HEK293 (cell line): ENCODE results near the gene RFLNA.
A peak's percentile ranks its signal among the peaks of the same experiment; 100 is the strongest.
"Not testable (repeated sequence)": the region's sequence is repeated elsewhere in the genome, so short reads cannot be mapped to it uniquely, and the experiment has no call there.

Experiments
- CTCF ChIA-PET: fragments of 350-600 bp; formaldehyde crosslinking; extraction: SDS; loops from one replicate; lab custom pipeline; 2021; ENCODE audit warnings: antibody characterized with exemption; lab: Yijun Ruan, JAX
- POLR2A ChIA-PET: fragments of 300-600 bp; formaldehyde crosslinking; extraction: SDS; loops from one replicate; lab custom pipeline; 2020; ENCODE audit warnings: antibody characterized with exemption, inconsistent platforms; lab: Yijun Ruan, JAX
- H3K27ac ChIP-seq: fragments of 200-500 bp; sonication (Bioruptor generic); 2 replicates; pipeline ENCODE4 v1.5.1; 2014; ENCODE audit warnings: low read depth, low read length, control low read depth, inconsistent platforms; ENCODE audit errors: extremely low read depth
- H3K36me3 ChIP-seq, 2 experiments: fragments of 200-500 bp in 1 of 2; sonication (Bioruptor generic) in 1 of 2; 1 replicate in 1 of 2; 2 replicates in 1 of 2; pipeline ENCODE4 v1.5.1; 2014 to 2017; ENCODE audit warnings: inconsistent platforms in 2 of 2, low read length in 2 of 2; ENCODE audit not compliant: control insufficient read depth in 2 of 2, insufficient read depth in 1 of 2
- H3K4me1 ChIP-seq: fragments of 200-500 bp; sonication (Bioruptor generic); 2 replicates; pipeline ENCODE4 v1.5.1; 2014; ENCODE audit warnings: mild to moderate bottlenecking, low read length, inconsistent platforms; ENCODE audit not compliant: control insufficient read depth, insufficient read depth
- H3K4me3 ChIP-seq: 2 replicates; pipeline ENCODE4 v1.5.1; 2011; ENCODE audit warnings: low read depth, mild to moderate bottlenecking, control low read depth, low read length, moderate library complexity
- H3K9me3 ChIP-seq: fragments of 200-500 bp; sonication (Bioruptor generic); 2 replicates; pipeline ENCODE4 v1.5.1; 2014; ENCODE audit warnings: low read depth, low read length, inconsistent platforms; ENCODE audit not compliant: control insufficient read depth, insufficient read depth
- ATF2 ChIP-seq: fragments of 450-650 bp; formaldehyde crosslinking; IDR thresholded peaks from 2 replicates; pipeline ENCODE4 v1.5.1; 2016; ENCODE audit warnings: missing biosample characterization, missing genetic modification characterization, low read depth
- GLI4 ChIP-seq: fragments of 450-650 bp; formaldehyde crosslinking; IDR thresholded peaks from 2 replicates; pipeline ENCODE4 v1.5.1; 2016; ENCODE audit warnings: missing biosample characterization, missing genetic modification characterization
- GLIS2 ChIP-seq: fragments of 450-650 bp; formaldehyde crosslinking; IDR thresholded peaks from 2 replicates; pipeline ENCODE4 v1.5.1; 2016; ENCODE audit warnings: missing biosample characterization, missing genetic modification characterization
- SP7 ChIP-seq: fragments of 450-650 bp; formaldehyde crosslinking; IDR thresholded peaks from 2 replicates; pipeline ENCODE4 v1.5.1; 2016; ENCODE audit warnings: missing biosample characterization, missing genetic modification characterization
- ZBTB17 ChIP-seq: fragments of 450-650 bp; formaldehyde crosslinking; IDR thresholded peaks from 2 replicates; pipeline ENCODE4 v1.5.1; 2016; ENCODE audit warnings: missing biosample characterization, missing genetic modification characterization
- ZEB2 ChIP-seq: fragments of 450-650 bp; formaldehyde crosslinking; IDR thresholded peaks from 2 replicates; pipeline ENCODE4 v1.5.1; 2016; ENCODE audit warnings: missing biosample characterization, missing genetic modification characterization
- ZNF184 ChIP-seq: fragments of 450-650 bp; IDR thresholded peaks from 2 replicates; pipeline ENCODE4 v1.5.1; 2018; ENCODE audit warnings: missing biosample characterization, mild to moderate bottlenecking, missing genetic modification characterization
- ZNF19 ChIP-seq: fragments of 450-650 bp; formaldehyde crosslinking; IDR thresholded peaks from 2 replicates; pipeline ENCODE4; 2016; ENCODE audit warnings: missing biosample characterization, missing genetic modification characterization, low read depth
- ZNF362 ChIP-seq: fragments of 450-650 bp; formaldehyde crosslinking; IDR thresholded peaks from 2 replicates; pipeline ENCODE4 v1.5.1; 2016; ENCODE audit warnings: missing biosample characterization, missing genetic modification characterization
- ZNF366 ChIP-seq: fragments of 450-650 bp; formaldehyde crosslinking; conservative IDR thresholded peaks from 2 replicates; pipeline ENCODE4 v1.5.1; 2016; ENCODE audit warnings: missing biosample characterization, missing genetic modification characterization
- ZNF398 ChIP-seq: fragments of 450-650 bp; formaldehyde crosslinking; IDR thresholded peaks from 2 replicates; pipeline ENCODE4 v1.5.1; 2017; ENCODE audit warnings: missing biosample characterization, missing genetic modification characterization
- ZNF514 ChIP-seq: fragments of 450-650 bp; formaldehyde crosslinking; IDR thresholded peaks from 2 replicates; pipeline ENCODE4 v1.5.1; 2016; ENCODE audit warnings: missing biosample characterization, missing genetic modification characterization
- ZNF626 ChIP-seq: fragments of 450-650 bp; sonication (Bioruptor Pico); formaldehyde crosslinking; IDR thresholded peaks from 2 replicates; pipeline ENCODE4 v1.5.1; 2018; ENCODE audit warnings: missing biosample characterization, missing genetic modification characterization, inconsistent platforms
- ZNF654 ChIP-seq: fragments of 450-650 bp; formaldehyde crosslinking; IDR thresholded peaks from 2 replicates; pipeline ENCODE4 v1.5.1; 2016; ENCODE audit warnings: low read depth, missing biosample characterization, missing genetic modification characterization
- ZNF670 ChIP-seq: fragments of 450-650 bp; formaldehyde crosslinking; IDR thresholded peaks from 2 replicates; pipeline ENCODE4 v1.5.1; 2016; ENCODE audit warnings: missing biosample characterization, missing genetic modification characterization, low read depth
- ZNF701 ChIP-seq: fragments of 450-650 bp; formaldehyde crosslinking; IDR thresholded peaks from 2 replicates; pipeline ENCODE4 v1.5.1; 2016; ENCODE audit warnings: missing biosample characterization, missing genetic modification characterization
- ZNF704 ChIP-seq: fragments of 450-650 bp; formaldehyde crosslinking; IDR thresholded peaks from 2 replicates; pipeline ENCODE4 v1.5.1; 2016; ENCODE audit warnings: missing biosample characterization, missing genetic modification characterization
- ZNF791 ChIP-seq: fragments of 450-650 bp; formaldehyde crosslinking; IDR thresholded peaks from 2 replicates; pipeline ENCODE4 v1.5.1; 2016; ENCODE audit warnings: missing biosample characterization, missing genetic modification characterization
- ZNF792 ChIP-seq: fragments of 450-650 bp; formaldehyde crosslinking; IDR thresholded peaks from 2 replicates; pipeline ENCODE4 v1.5.1; 2016; ENCODE audit warnings: missing biosample characterization, missing genetic modification characterization
- ZNF843 ChIP-seq: fragments of 450-650 bp; formaldehyde crosslinking; IDR thresholded peaks from 2 replicates; pipeline ENCODE4 v1.5.1; 2016; ENCODE audit warnings: missing biosample characterization, missing genetic modification characterization

Gene RFLNA

GRCh38 chr12:124300657-124301056, 5.8 kb downstream of the RFLNA start:
- H3K4me3 ChIP-seq, H3K36me3 ChIP-seq, POLR2A ChIA-PET, H3K9me3 ChIP-seq, H3K4me1 ChIP-seq, CTCF ChIA-PET, H3K27ac ChIP-seq: not testable (repeated sequence)
- TF ChIP-seq ZNF366 (peak; percentile 98), ZBTB17 (tag by site-specific recombination) (peak; percentile 96)

- Histone ChIP-seq H3K27ac (no peak overlapping the region), H3K4me1 (no peaks in the 10 kb centered on the region), H3K9me3 (no peaks in the 10 kb centered on the region), H3K4me3 (no peak overlapping the region), H3K36me3 (no peaks in the 10 kb centered on the region)
- no peak for TF ChIP-seq ZEB2 (tag by site-specific recombination)
- no peak for TF ChIP-seq ZNF701
- no peak for TF ChIP-seq ZNF398 (tag by site-specific recombination)
- no peak for TF ChIP-seq ZNF362 (tag by site-specific recombination)
- TF ChIP-seq ZNF704, result no peak
- no peak for TF ChIP-seq GLIS2 (tag by site-specific recombination)
- no peak for TF ChIP-seq ZNF184
- TF ChIP-seq ATF2, result no peak
- TF ChIP-seq ZNF19 (tag by site-specific recombination), result no peak
- no peak for TF ChIP-seq ZNF626 (tag by site-specific recombination)
- no peak for TF ChIP-seq ZNF514 (tag by site-specific recombination)
- no peak for TF ChIP-seq ZNF670 (tag by site-specific recombination)
- TF ChIP-seq ZNF654 (tag by site-specific recombination), result no peak
- TF ChIP-seq ZNF843 (tag by site-specific recombination), result no peak
- no peak for TF ChIP-seq ZNF792 (tag by site-specific recombination)
- no peak for TF ChIP-seq ZNF791 (tag by site-specific recombination)
- TF ChIP-seq GLI4 (tag by site-specific recombination), result no peak
- TF ChIP-seq SP7, result no peak
- ChIA-PET CTCF (no interaction called here), POLR2A (no interaction called here)
Measured at GRCh38 chr12:124301084-124301654, 6.3 kb downstream of the RFLNA start.
